Loucy (cell line): ENCODE measurements around the gene CTNNBIP1.

ENCODE experiments used
- H2AFZ ChIP-seq: fragments of 200-600 bp; sonication (generic); 2 replicates; pipeline ENCODE4 v1.6.0; 2016; ENCODE audit warnings: antibody characterized with exemption, mild to moderate bottlenecking, low read length, moderate library complexity
- H3F3A ChIP-seq: fragments of 200-600 bp; 2 replicates; pipeline ENCODE4 v1.6.0; 2016; ENCODE audit warnings: antibody characterized with exemption, low read depth, mild to moderate bottlenecking
- H3K27me3 ChIP-seq: fragments of 200-600 bp; sonication (generic); 2 replicates; pipeline ENCODE4 v1.6.1; 2014; ENCODE audit warnings: low read length, mild to moderate bottlenecking; ENCODE audit not compliant: insufficient read depth, poor library complexity, severe bottlenecking
- H3K36me3 ChIP-seq: fragments of 200-600 bp; sonication (generic); 2 replicates; pipeline ENCODE4 v1.6.1; 2016; ENCODE audit warnings: low read length; ENCODE audit not compliant: insufficient read depth
- H3K4me1 ChIP-seq: fragments of 200-600 bp; sonication (generic); 2 replicates; pipeline ENCODE4 v1.5.1; 2014; ENCODE audit warnings: low read length, mild to moderate bottlenecking; ENCODE audit not compliant: insufficient read depth, poor library complexity, severe bottlenecking
- H3K4me2 ChIP-seq: fragments of 200-600 bp; sonication (generic); 2 replicates; pipeline ENCODE4 v1.6.0; 2014; ENCODE audit warnings: antibody characterized with exemption, low read length, low read depth, mild to moderate bottlenecking; ENCODE audit not compliant: poor library complexity, severe bottlenecking
- H3K4me3 ChIP-seq: fragments of 200-600 bp; sonication (generic); 2 replicates; pipeline ENCODE4 v1.5.1; 2014; ENCODE audit warnings: low read length, mild to moderate bottlenecking, mixed read lengths; ENCODE audit not compliant: poor library complexity, severe bottlenecking
- H3K79me2 ChIP-seq: fragments of 200-600 bp; sonication (generic); 2 replicates; pipeline ENCODE4 v1.6.1; 2014; ENCODE audit warnings: low read length; ENCODE audit not compliant: insufficient read depth
- H3K9ac ChIP-seq: fragments of 200-600 bp; sonication (generic); 2 replicates; pipeline ENCODE4 v1.6.0; 2014; ENCODE audit warnings: mild to moderate bottlenecking, low read depth, low read length, moderate library complexity; ENCODE audit not compliant: poor library complexity, severe bottlenecking
- H3K9me2 ChIP-seq: fragments of 200-600 bp; sonication (generic); replicated peaks from 2 replicates; pipeline ENCODE4 v1.6.1; 2016; ENCODE audit warnings: low read depth, low read length, mixed read lengths
- H3K9me3 ChIP-seq: fragments of 200-600 bp; sonication (generic); 2 replicates; pipeline ENCODE4 v1.6.1; 2014; ENCODE audit warnings: mild to moderate bottlenecking, antibody characterized with exemption, low read length, low read depth; ENCODE audit not compliant: insufficient read depth
- H4K20me1 ChIP-seq: fragments of 200-600 bp; sonication (generic); 2 replicates; pipeline ENCODE4 v1.6.0; 2014; ENCODE audit warnings: antibody characterized with exemption, low read length, mild to moderate bottlenecking; ENCODE audit not compliant: insufficient read depth, poor library complexity, severe bottlenecking
- EZH2phosphoT487 ChIP-seq: fragments of 200-600 bp; IDR thresholded peaks from 2 replicates; pipeline ENCODE4 v1.6.1; 2018; ENCODE audit warnings: antibody characterized with exemption, mild to moderate bottlenecking, moderate library complexity, borderline replicate concordance
- TF ChIP-seq, protein P1 (sequence below): fragments of 200-600 bp; sonication (generic); conservative IDR thresholded peaks from 2 replicates; pipeline ENCODE4 v1.5.1; 2014; ENCODE audit warnings: mild to moderate bottlenecking, antibody characterized with exemption, low read length

CTNNBIP1 gene

DNA sequence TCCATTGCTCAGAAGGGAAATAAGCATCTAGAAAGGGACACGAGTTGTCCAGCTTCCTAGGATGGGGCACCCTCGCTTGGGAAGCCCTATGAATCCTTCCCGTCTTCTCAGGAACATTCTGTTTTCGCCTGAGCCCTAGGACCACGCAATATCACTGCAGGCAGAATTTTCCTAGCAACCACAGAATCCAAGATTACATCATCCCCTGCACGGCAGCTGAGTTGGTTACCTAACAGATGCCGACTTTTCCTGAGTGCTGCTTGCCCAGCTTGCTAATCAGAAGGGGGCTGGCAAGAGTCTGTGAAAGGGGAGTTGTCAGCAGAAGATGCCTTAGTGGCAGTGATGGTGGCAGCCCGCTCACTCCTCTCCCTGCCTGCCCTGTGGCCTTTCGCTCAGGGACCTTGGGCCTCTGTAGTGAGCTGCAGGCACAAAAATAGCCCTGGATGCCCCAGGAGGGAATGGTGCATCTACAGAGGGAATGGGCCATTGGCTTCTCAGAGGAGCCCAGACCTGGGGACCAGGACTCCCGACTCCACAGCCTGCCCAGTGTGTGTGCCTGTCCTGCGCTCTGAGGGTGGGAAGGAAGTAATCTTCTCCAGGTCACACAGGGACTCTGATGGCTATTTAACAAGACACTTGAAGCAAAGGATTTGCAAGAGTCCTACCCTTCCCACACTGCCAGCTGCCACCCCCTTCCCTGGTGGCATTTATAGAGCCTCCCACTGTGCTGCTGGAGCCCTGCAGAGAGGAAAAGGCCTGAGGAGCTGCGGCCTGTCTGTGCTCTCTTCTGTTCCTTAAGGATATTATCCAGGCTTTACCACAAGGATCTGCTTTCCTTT is 57.4 kb downstream of the CTNNBIP1 start:
- no peak for TF ChIP-seq EZH2phosphoT487
- TF ChIP-seq, protein P1, sequence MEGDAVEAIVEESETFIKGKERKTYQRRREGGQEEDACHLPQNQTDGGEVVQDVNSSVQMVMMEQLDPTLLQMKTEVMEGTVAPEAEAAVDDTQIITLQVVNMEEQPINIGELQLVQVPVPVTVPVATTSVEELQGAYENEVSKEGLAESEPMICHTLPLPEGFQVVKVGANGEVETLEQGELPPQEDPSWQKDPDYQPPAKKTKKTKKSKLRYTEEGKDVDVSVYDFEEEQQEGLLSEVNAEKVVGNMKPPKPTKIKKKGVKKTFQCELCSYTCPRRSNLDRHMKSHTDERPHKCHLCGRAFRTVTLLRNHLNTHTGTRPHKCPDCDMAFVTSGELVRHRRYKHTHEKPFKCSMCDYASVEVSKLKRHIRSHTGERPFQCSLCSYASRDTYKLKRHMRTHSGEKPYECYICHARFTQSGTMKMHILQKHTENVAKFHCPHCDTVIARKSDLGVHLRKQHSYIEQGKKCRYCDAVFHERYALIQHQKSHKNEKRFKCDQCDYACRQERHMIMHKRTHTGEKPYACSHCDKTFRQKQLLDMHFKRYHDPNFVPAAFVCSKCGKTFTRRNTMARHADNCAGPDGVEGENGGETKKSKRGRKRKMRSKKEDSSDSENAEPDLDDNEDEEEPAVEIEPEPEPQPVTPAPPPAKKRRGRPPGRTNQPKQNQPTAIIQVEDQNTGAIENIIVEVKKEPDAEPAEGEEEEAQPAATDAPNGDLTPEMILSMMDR: no peak
- H3K79me2 ChIP-seq: no peaks in the 10 kb centered on the region
- H3K36me3 ChIP-seq: peaks cover 13% of the 10 kb centered on the region
- H3K4me1 ChIP-seq: no peaks in the 10 kb centered on the region
- H3K9me3 ChIP-seq: no peaks in the 10 kb centered on the region
- H3K27me3 ChIP-seq: no peaks in the 10 kb centered on the region
- no peak overlapping the region for H3K9ac ChIP-seq
- H3K4me2 ChIP-seq: no peak overlapping the region
- no peaks in the 10 kb centered on the region for H3F3A ChIP-seq
- H3K4me3 ChIP-seq: no peak overlapping the region
- no peak overlapping the region for H2AFZ ChIP-seq
- H3K9me2 ChIP-seq: no peaks in the 10 kb centered on the region
- no peaks in the 10 kb centered on the region for H4K20me1 ChIP-seq

DNA sequence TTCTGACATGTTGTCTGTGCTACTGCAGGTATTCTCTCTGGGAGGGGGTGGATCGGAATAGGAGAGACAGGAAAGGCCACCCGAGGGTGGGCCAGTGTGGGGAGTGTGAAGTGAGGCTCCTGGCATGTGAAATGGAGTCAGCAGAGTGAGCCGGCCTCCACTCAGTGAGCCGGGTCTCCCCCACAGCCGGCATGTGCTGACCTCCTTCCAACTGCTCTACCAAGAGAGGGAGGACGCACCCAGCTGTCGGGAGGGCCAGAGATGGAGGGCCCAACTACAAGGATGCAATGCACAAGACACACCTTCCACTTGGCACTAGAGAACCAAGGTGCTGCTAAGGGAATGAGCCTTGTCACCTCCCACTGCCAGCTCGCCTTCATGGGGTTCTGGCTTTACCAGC is 58.1 kb downstream of the CTNNBIP1 start:
- no peak overlapping the region for H2AFZ ChIP-seq
- no peaks in the 10 kb centered on the region for H3K27me3 ChIP-seq
- no peak overlapping the region for H3K4me2 ChIP-seq
- H3K4me3 ChIP-seq: no peak overlapping the region
- H3K79me2 ChIP-seq: no peaks in the 10 kb centered on the region
- H3K4me1 ChIP-seq: no peaks in the 10 kb centered on the region
- no peaks in the 10 kb centered on the region for H4K20me1 ChIP-seq
- no peak for TF ChIP-seq EZH2phosphoT487
- TF ChIP-seq, protein P1: no peak
- H3K36me3 ChIP-seq: peaks cover 14% of the 10 kb centered on the region
- H3F3A ChIP-seq: no peaks in the 10 kb centered on the region
- no peak overlapping the region for H3K9ac ChIP-seq
- no peaks in the 10 kb centered on the region for H3K9me2 ChIP-seq
- H3K9me3 ChIP-seq: no peaks in the 10 kb centered on the region

DNA sequence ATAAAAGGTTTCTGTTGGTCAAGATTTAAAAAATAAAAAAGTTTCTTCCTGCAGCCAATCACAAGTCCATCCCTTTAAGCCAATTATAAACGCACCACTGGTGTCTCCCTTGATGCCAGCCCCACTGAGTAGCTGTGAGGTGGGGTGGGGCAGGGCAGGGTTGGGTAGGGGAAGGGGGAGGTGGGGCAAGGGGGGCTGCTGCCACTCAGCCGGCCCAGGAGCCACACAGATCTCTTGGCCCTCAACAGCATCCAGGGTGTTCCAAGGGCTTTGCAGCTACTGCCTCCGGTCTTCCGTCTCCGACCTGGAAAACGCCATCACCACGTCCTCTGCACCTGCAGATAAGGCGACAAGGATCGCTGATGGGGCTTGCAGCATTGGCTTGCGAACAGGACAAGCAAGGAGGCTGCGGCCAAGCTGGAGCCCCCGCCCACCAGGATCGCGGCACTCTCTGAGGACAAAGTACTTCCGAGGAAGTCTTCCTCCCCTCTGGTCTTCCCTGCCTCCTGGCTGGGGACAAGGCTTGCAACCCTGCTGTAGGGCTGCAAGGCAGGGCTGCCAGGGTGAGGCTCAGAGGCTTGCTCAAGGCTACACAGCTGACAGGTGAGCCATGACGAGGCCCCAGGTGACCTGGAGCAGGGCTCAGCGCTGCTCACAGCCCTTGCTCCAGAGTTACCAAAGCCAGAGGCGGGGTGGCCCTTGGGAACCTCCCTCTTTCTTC is 59.5 kb downstream of the CTNNBIP1 start:
- Histone ChIP-seq H3K4me3 (no peak overlapping the region), H2AFZ (no peak overlapping the region), H3K9me3 (no peaks in the 10 kb centered on the region), H3K27me3 (no peaks in the 10 kb centered on the region), H3K4me1 (no peaks in the 10 kb centered on the region), H3K9ac (no peak overlapping the region), H3K4me2 (no peak overlapping the region), H3K36me3 (peaks cover 14% of the 10 kb centered on the region), H3K9me2 (no peaks in the 10 kb centered on the region), H3F3A (no peaks in the 10 kb centered on the region), H4K20me1 (no peaks in the 10 kb centered on the region), H3K79me2 (no peaks in the 10 kb centered on the region)
- TF ChIP-seq, protein P1: no peak
- TF ChIP-seq EZH2phosphoT487: no peak
